AG09319 (cell line): ENCODE results near the gene FBXO5.

ENCODE experiments used
- DNase-seq: peaks from one replicate; pipeline ENCODE4 v3.0.0-alpha.2; 2010; ENCODE audit warnings: low read depth; ENCODE audit errors: extremely low read depth
- TF ChIP-seq, protein P1 (sequence below): IDR thresholded peaks from 2 replicates; pipeline ENCODE4 v1.5.1; 2011; ENCODE audit warnings: low read depth, mild to moderate bottlenecking, inconsistent platforms, low read length, moderate library complexity

FBXO5 gene, protein sequence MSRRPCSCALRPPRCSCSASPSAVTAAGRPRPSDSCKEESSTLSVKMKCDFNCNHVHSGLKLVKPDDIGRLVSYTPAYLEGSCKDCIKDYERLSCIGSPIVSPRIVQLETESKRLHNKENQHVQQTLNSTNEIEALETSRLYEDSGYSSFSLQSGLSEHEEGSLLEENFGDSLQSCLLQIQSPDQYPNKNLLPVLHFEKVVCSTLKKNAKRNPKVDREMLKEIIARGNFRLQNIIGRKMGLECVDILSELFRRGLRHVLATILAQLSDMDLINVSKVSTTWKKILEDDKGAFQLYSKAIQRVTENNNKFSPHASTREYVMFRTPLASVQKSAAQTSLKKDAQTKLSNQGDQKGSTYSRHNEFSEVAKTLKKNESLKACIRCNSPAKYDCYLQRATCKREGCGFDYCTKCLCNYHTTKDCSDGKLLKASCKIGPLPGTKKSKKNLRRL

DNA sequence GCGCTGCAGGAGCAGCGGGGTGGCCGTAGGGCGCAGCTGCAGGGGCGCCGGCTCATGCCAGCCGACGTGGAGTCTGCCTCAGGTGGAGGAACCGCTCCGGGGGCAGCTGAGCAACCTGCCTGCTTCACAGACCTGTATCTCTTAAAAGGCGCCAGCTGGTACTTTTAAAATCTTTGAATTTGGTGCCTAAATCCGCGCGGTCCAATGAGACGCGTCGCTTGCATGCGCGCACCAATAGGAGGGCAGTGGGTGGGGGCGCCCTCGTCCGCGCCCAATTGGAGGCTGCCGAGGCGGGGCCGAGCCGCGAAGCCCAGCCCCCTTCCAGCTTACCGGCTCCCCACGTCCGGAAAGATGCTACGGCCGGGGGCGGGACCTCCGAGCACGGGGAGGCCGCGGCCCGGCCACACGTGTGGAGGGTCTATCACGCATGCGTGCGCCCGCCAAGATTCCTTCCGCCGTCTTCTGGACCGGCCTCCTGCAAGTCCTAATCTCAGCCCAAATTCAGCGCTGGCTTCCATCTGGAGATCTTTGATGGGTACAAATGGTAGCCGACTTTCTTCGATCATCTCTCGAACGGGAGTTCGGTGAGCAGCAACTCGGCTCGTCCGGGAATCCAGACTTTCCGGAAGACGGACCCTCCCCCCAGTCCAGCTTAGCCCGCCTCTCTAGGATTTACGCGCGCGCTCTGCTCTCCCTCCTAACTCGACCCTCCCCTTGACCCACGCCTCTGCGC is at the start of gene FBXO5:
TSS of gene FBXO5 (minus strand) at position 138 of the 733 bp plus-strand sequence. CDS start at position 56, 82 bp downstream.
- TF ChIP-seq, protein P1, sequence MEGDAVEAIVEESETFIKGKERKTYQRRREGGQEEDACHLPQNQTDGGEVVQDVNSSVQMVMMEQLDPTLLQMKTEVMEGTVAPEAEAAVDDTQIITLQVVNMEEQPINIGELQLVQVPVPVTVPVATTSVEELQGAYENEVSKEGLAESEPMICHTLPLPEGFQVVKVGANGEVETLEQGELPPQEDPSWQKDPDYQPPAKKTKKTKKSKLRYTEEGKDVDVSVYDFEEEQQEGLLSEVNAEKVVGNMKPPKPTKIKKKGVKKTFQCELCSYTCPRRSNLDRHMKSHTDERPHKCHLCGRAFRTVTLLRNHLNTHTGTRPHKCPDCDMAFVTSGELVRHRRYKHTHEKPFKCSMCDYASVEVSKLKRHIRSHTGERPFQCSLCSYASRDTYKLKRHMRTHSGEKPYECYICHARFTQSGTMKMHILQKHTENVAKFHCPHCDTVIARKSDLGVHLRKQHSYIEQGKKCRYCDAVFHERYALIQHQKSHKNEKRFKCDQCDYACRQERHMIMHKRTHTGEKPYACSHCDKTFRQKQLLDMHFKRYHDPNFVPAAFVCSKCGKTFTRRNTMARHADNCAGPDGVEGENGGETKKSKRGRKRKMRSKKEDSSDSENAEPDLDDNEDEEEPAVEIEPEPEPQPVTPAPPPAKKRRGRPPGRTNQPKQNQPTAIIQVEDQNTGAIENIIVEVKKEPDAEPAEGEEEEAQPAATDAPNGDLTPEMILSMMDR: no peak
- peak; percentile 96 for DNase-seq

DNA sequence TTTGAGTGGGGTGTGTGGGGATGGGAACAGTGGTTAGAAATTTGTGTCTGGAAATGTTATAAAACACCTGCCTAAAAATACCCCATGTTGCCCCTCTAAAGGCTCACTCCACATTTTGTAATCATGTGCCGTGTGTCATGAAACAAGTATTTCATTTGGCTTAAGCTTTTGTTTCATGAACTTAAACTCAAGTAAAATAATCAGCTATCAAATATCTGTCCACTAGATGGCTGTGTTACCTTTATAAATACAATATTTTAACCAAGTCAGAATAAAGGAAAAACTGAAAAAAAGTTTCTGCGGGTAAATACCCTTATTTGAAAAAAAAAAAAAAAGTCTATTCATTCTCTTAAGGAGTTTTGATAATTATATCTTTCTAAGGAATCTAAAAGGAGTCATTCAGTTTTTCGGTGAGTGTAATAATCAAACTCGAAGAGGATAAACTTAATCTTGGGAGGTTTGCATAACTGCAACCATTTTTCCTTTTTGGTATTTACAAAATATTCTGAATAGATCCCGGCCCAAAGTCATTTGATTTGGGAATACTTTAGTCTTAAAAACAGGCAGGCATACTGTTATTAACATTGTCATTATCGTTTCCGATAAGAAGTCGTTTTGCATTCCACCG is 49.5 kb upstream of the FBXO5 start:
- TF ChIP-seq, protein P1: peak; percentile 36
- peak; percentile 38 for DNase-seq

DNA sequence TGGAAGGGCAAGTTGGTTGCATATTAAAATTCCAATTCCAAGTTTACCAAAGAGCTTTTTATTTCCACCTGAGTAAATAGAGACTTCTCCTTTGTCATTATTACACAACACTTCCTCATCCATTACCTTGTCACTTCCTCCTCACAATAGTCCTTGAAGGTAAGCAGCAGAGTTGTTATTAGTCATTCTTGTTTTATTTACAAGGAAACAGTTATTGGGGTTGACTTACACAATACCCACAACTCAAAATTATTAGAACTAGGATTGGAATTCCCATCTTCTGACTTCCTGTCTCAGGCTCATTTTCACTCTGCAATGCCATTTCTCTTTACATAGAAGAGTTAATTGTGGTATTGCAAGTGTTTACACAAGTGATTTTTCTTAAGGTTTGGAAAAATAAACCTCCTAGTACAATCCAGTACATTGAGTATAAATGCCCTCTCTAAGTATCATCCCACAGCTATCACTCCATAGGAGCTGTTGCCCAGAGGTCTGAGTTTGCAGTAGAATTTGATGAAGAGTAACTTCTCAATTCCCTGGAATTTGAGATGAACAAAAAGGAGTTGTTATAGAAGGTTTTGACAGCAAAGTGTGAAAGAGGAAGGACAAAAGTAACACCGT is 48.6 kb upstream of the FBXO5 start:
- TF ChIP-seq, protein P1: no peak
- DNase-seq: no peak

DNA sequence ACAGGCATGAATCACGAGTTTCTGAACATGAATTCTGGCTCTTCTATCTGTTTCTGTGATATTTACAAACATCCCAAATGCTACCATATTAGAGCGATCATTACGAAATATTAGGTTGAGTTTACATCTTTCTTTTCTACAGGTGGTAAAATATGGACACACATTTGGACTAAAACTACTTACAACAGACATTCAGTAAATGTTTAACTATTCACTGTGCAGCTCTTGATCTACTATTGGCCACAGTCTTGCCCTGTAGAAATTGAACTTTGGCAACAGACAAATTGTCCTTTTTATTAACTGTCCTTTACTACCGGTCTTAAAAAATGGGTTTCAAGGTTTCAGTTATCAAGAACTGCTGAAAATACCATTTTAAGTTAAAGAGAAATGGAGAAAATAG is 46.1 kb upstream of the FBXO5 start:
- no peak for DNase-seq
- TF ChIP-seq, protein P1: no peak

DNA sequence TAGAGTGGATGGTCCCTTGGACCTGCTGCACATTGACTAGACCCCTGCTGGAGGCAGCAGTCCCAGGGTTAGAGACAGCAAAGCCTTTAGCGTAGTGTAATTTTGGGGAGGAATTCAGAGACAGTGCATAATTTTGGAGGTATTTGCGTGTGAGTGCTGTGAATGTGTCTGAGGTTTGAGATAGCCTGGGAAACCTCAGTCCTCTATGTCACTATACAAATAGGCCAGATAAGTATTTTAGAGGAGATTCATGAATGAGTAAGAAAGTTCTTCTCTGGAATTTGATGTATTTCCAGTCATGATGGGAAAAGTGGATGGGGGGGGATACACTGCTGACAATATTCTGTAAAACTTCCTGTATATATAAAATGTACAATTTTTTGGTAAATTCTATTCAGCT is 45.4 kb upstream of the FBXO5 start:
- TF ChIP-seq, protein P1: no peak
- DNase-seq: no peak

DNA sequence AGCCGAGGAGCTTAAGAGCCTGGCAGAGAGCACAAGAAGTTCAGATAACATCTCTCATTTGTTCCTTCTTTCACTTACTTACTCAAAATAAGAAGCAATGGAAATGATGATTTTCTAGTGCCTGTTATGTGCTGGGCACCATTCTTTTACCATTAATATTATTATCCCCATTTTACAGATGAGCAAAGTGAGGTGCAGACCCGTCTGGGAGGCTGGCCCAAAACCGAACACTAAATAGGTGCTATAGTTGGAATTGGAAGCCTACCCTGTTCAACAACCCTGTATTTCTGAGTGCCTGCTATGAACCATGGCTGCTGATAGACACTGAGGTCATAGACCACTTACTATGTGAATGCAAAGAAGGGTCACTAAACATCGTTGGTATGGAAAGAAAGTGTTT is 44.6 kb upstream of the FBXO5 start:
- DNase-seq: no peak
- TF ChIP-seq, protein P1: no peak
